ENCODE results near the gene KHDRBS2.

The KHDRBS2 gene

DNA sequence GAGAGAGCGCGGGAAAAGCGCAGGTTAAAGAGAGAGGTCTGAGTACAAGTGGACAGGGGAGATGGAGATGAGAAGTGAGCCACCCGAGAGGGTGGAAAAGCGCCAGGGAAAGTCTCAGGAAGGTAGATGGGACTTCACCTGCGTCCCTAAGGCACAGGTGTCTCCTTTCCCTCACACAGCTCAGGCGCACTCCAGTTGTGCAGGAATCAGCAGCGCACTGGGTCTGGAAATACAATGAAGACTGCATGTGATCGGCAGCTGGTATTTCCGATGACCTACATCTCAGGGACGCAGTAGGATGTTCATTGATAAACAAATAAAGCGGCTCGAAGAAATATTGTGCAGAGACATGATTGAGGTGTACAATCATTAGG is 432 bp upstream of the KHDRBS2 start:
- H3K23ac ChIP-seq (ENCODE audit: low read length), result no peak overlapping the region
- no peak overlapping the region for H4K12ac ChIP-seq (ENCODE audit: low read depth, low read length)
- H3K79me2 ChIP-seq (ENCODE audit: control insufficient read depth, insufficient read depth, low read length, poor library complexity), result no peaks in the 10 kb centered on the region
- no peak overlapping the region for H4K91ac ChIP-seq (ENCODE audit: low read depth, low read length)
- no peak for DNase-seq
- H3K9me3 ChIP-seq (ENCODE audit: insufficient read depth, low read depth, low read length), result no peaks in the 10 kb centered on the region
- H3K4me1 ChIP-seq (ENCODE audit: control insufficient read depth in 1 of 2, insufficient read depth in 2 of 2, low read length in 2 of 2), result peaks cover 0 to 2% of the 10 kb centered on the region in 2 experiments
- no peak overlapping the region for H2BK120ac ChIP-seq (ENCODE audit: insufficient read depth, low read length, poor library complexity)
- no peak overlapping the region for H4K8ac ChIP-seq (ENCODE audit: low read depth, low read length)
- H3K9ac ChIP-seq (ENCODE audit: low read length), result no peak overlapping the region
- WGBS (ENCODE audit: extremely low coverage, insufficient coverage, insufficient read length), result no CpG with 5 or more reads among the region's 13 CpGs
- H3K4me3 ChIP-seq (ENCODE audit: low read depth, low read length), result peak overlapping the region; percentile 34
- no peak overlapping the region for H2BK12ac ChIP-seq (ENCODE audit: low read length)
- H3K27me3 ChIP-seq (ENCODE audit: insufficient read depth, low read length), result no peaks in the 10 kb centered on the region
- H2AFZ ChIP-seq (ENCODE audit: insufficient read depth, low read length, poor library complexity), result peak overlapping the region; percentile 30
- H3K79me1 ChIP-seq (ENCODE audit: low read length), result no peaks in the 10 kb centered on the region
- H3K4me2 ChIP-seq (ENCODE audit: low read length), result peak overlapping the region; percentile 100
- H3K14ac ChIP-seq (ENCODE audit: low read length), result no peak overlapping the region
- no peaks in the 10 kb centered on the region for H3K36me3 ChIP-seq (ENCODE audit: control insufficient read depth in 1 of 2, insufficient read depth in 2 of 2, low read length in 2 of 2)
- no peak overlapping the region for H3K4ac ChIP-seq (ENCODE audit: low read depth, low read length)
- no peak overlapping the region for H3K18ac ChIP-seq (ENCODE audit: low read length)
- H2AK5ac ChIP-seq (ENCODE audit: low read length), result no peak overlapping the region
- no peak overlapping the region for H2BK5ac ChIP-seq (ENCODE audit: low read depth, low read length, poor library complexity)
- no peak overlapping the region for H3K27ac ChIP-seq (ENCODE audit: low read depth, low read length)

DNA sequence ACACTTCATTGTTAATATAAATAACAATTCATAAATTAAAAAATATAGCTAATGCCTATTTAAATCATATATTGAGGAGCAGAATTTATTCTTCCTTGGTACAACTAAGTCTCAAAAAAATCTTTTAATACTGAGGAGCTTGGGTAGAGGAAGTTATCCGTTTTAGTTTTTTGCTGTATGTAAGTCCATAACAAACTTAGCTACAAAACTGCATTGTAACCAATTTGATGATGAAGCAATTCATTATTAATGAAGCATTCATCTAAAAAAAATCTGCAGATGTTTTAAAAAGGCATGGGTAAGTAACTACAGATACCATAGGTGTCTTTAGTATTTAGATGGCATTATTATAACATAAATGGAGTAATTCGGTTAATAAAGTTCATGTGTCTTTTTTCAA is 1.3 kb downstream of the KHDRBS2 start:
- Histone ChIP-seq H4K91ac (ENCODE audit: low read depth, low read length) (no peak overlapping the region), H3K9me3 (ENCODE audit: insufficient read depth, low read depth, low read length) (no peaks in the 10 kb centered on the region), H3K23ac (ENCODE audit: low read length) (no peak overlapping the region), H3K18ac (ENCODE audit: low read length) (no peak overlapping the region), H4K8ac (ENCODE audit: low read depth, low read length) (no peak overlapping the region), H3K9ac (ENCODE audit: low read length) (no peak overlapping the region), H3K14ac (ENCODE audit: low read length) (no peak overlapping the region), H3K4ac (ENCODE audit: low read depth, low read length) (no peak overlapping the region), H3K36me3 (ENCODE audit: control insufficient read depth in 1 of 2, insufficient read depth in 2 of 2, low read length in 2 of 2) (no peaks in the 10 kb centered on the region), H4K12ac (ENCODE audit: low read depth, low read length) (no peak overlapping the region), H3K79me2 (ENCODE audit: control insufficient read depth, insufficient read depth, low read length, poor library complexity) (no peaks in the 10 kb centered on the region), H3K4me3 (ENCODE audit: low read depth, low read length) (no peak overlapping the region), H3K27me3 (ENCODE audit: insufficient read depth, low read length) (no peaks in the 10 kb centered on the region), H3K4me1 (ENCODE audit: control insufficient read depth in 1 of 2, insufficient read depth in 2 of 2, low read length in 2 of 2) (peaks cover 0 to 2% of the 10 kb centered on the region in 2 experiments), H2BK5ac (ENCODE audit: low read depth, low read length, poor library complexity) (no peak overlapping the region), H2BK12ac (ENCODE audit: low read length) (no peak overlapping the region), H3K4me2 (ENCODE audit: low read length) (no peak overlapping the region), H2BK120ac (ENCODE audit: insufficient read depth, low read length, poor library complexity) (no peak overlapping the region), H2AK5ac (ENCODE audit: low read length) (no peak overlapping the region), H3K27ac (ENCODE audit: low read depth, low read length) (no peak overlapping the region), H2AFZ (ENCODE audit: insufficient read depth, low read length, poor library complexity) (no peak overlapping the region), H3K79me1 (ENCODE audit: low read length) (no peaks in the 10 kb centered on the region)
- no CpG with 5 or more reads among the region's 2 CpGs for WGBS (ENCODE audit: extremely low coverage, insufficient coverage, insufficient read length)
- DNase-seq, result no peak

DNA sequence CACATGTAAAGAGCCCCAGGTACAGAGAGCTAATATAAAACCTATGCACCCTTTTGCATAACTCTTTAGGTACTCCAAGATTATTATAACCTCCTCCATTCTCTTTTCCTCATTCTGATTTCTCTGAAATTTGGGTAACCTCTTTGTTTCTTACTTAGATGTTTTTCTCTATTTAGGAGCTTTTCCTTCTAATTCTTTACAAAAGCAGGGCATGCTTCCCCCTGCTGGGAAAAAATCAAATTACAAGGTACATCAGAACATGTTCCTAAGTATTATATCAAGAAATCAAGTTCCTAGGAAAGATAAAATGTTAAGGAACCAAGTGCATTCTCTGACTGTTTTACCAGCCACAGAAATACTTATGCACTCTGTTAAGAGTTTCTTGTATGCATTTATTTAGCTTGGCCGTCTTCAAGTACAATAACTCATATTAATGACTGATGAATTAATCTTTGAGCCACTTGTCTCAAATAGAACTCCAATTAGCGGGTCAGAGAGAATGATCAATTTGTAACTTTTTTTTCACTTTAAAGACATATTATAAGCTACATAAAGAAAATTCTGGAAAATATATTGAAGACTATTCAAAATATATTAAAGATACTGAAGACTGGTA is 2.1 kb downstream of the KHDRBS2 start:
- H3K4ac ChIP-seq (ENCODE audit: low read depth, low read length), result no peak overlapping the region
- no peak overlapping the region for H3K23ac ChIP-seq (ENCODE audit: low read length)

DNA sequence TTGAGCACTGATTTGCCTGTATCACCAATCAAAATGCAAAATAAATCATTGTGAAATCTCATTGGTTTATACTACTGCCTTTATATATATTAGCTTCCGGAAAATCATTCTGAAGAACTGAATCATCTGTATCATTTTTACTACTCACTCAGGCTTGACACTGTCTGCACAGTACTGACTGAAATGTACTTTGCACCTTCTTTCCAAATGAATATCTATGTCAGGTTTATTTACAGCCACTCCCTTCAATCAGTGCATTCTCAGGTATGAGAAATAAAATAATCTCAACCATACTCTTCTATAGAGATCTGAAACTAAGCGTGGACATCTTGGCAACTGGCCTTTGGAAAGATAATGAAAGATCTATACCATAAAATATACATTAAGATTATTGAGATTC is 2.7 kb downstream of the KHDRBS2 start:
- H3K23ac ChIP-seq (ENCODE audit: low read length), result no peak overlapping the region
- no peak overlapping the region for H3K27ac ChIP-seq (ENCODE audit: low read depth, low read length)
- no peaks in the 10 kb centered on the region for H3K79me2 ChIP-seq (ENCODE audit: control insufficient read depth, insufficient read depth, low read length, poor library complexity)
- no peak overlapping the region for H4K8ac ChIP-seq (ENCODE audit: low read depth, low read length)
- peaks cover 0 to 2% of the 10 kb centered on the region in 2 experiments for H3K4me1 ChIP-seq (ENCODE audit: control insufficient read depth in 1 of 2, insufficient read depth in 2 of 2, low read length in 2 of 2)
- no peak for DNase-seq
- H3K4me2 ChIP-seq (ENCODE audit: low read length), result no peak overlapping the region
- H2BK120ac ChIP-seq (ENCODE audit: insufficient read depth, low read length, poor library complexity), result no peak overlapping the region
- no peak overlapping the region for H3K14ac ChIP-seq (ENCODE audit: low read length)
- no peak overlapping the region for H2BK5ac ChIP-seq (ENCODE audit: low read depth, low read length, poor library complexity)
- WGBS (ENCODE audit: extremely low coverage, insufficient coverage, insufficient read length), result no CpG with 5 or more reads among the region's 2 CpGs
- H2AFZ ChIP-seq (ENCODE audit: insufficient read depth, low read length, poor library complexity), result no peak overlapping the region
- no peak overlapping the region for H3K4me3 ChIP-seq (ENCODE audit: low read depth, low read length)
- H3K9me3 ChIP-seq (ENCODE audit: insufficient read depth, low read depth, low read length), result no peaks in the 10 kb centered on the region
- no peak overlapping the region for H2AK5ac ChIP-seq (ENCODE audit: low read length)
- H2BK12ac ChIP-seq (ENCODE audit: low read length), result no peak overlapping the region
- no peak overlapping the region for H4K91ac ChIP-seq (ENCODE audit: low read depth, low read length)
- no peak overlapping the region for H3K9ac ChIP-seq (ENCODE audit: low read length)
- no peaks in the 10 kb centered on the region for H3K27me3 ChIP-seq (ENCODE audit: insufficient read depth, low read length)
- no peak overlapping the region for H4K12ac ChIP-seq (ENCODE audit: low read depth, low read length)
- no peak overlapping the region for H3K4ac ChIP-seq (ENCODE audit: low read depth, low read length)
- H3K36me3 ChIP-seq (ENCODE audit: control insufficient read depth in 1 of 2, insufficient read depth in 2 of 2, low read length in 2 of 2), result no peaks in the 10 kb centered on the region
- H3K79me1 ChIP-seq (ENCODE audit: low read length), result no peaks in the 10 kb centered on the region
- no peak overlapping the region for H3K18ac ChIP-seq (ENCODE audit: low read length)

More for the DNA sequence above, 2.1 kb downstream of the KHDRBS2 start:
- Histone ChIP-seq H4K12ac (ENCODE audit: low read depth, low read length) (no peak overlapping the region), H3K79me2 (ENCODE audit: control insufficient read depth, insufficient read depth, low read length, poor library complexity) (no peaks in the 10 kb centered on the region), H3K4me3 (ENCODE audit: low read depth, low read length) (no peak overlapping the region), H4K8ac (ENCODE audit: low read depth, low read length) (no peak overlapping the region), H3K27me3 (ENCODE audit: insufficient read depth, low read length) (no peaks in the 10 kb centered on the region), H3K9ac (ENCODE audit: low read length) (no peak overlapping the region), H2BK5ac (ENCODE audit: low read depth, low read length, poor library complexity) (no peak overlapping the region), H2BK120ac (ENCODE audit: insufficient read depth, low read length, poor library complexity) (no peak overlapping the region), H2AFZ (ENCODE audit: insufficient read depth, low read length, poor library complexity) (no peak overlapping the region), H2BK12ac (ENCODE audit: low read length) (no peak overlapping the region), H4K91ac (ENCODE audit: low read depth, low read length) (no peak overlapping the region), H3K9me3 (ENCODE audit: insufficient read depth, low read depth, low read length) (no peaks in the 10 kb centered on the region), H3K18ac (ENCODE audit: low read length) (no peak overlapping the region), H3K4me1 (ENCODE audit: control insufficient read depth in 1 of 2, insufficient read depth in 2 of 2, low read length in 2 of 2) (peaks cover 0 to 2% of the 10 kb centered on the region in 2 experiments), H3K4me2 (ENCODE audit: low read length) (no peak overlapping the region), H3K79me1 (ENCODE audit: low read length) (no peaks in the 10 kb centered on the region), H3K36me3 (ENCODE audit: control insufficient read depth in 1 of 2, insufficient read depth in 2 of 2, low read length in 2 of 2) (no peaks in the 10 kb centered on the region), H2AK5ac (ENCODE audit: low read length) (no peak overlapping the region), H3K14ac (ENCODE audit: low read length) (no peak overlapping the region), H3K27ac (ENCODE audit: low read depth, low read length) (no peak overlapping the region)
- no CpG with 5 or more reads among the region's 2 CpGs for WGBS (ENCODE audit: extremely low coverage, insufficient coverage, insufficient read length)
- peak in 1 of 2 donors; percentile 55 for DNase-seq

Data from trophoblast cell (in vitro differentiated cells and primary cell).